SW 1271 (cell line): ENCODE data around the gene MYB.
"Not testable (repeated sequence)": the region's sequence is repeated elsewhere in the genome, so short reads cannot be mapped to it uniquely, and the experiment has no call there.

Experiments
- DNase-seq, 2 experiments: peaks; one replicate each; lab custom pipeline; 2025; lab: John Stamatoyannopoulos, UW

Gene MYB

GRCh38 chr6:135221505-135221904 lies 40.4 kb downstream of the MYB start:
- no peak for DNase-seq

- DNase-seq, result no peak
These were observed 41.5 kb downstream of the MYB start for GRCh38 chr6:135222623-135223022.

DNA sequence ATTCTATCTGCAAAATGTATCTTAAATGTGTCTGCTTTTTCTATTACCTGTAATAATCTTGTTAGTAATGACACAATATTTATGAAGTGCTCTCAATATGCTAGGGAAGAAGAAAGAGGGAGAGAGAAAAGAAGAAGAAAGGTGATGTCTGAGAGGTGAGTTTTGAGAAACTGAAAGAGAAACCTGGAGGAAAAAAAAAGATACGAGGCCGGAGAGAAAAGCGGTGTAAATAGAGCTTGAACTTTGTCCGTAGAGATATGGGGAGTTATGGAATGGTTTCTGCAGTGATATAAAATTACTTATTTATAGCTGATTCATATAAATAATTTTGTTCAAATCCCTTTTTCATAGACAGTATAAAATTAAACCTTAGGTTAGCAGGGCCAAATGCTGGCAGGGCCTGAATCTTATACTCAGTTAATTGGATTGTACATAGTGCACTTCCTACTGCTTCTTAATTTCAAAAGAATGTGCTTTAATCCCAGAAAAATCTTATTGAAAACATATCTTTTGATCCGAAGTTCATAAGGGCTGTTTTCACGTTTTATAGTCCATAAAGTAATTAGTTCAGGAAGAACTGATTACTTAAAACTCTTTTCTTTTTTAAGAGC lies 43.0 kb downstream of the MYB start:
- DNase-seq, result no peak

DNA sequence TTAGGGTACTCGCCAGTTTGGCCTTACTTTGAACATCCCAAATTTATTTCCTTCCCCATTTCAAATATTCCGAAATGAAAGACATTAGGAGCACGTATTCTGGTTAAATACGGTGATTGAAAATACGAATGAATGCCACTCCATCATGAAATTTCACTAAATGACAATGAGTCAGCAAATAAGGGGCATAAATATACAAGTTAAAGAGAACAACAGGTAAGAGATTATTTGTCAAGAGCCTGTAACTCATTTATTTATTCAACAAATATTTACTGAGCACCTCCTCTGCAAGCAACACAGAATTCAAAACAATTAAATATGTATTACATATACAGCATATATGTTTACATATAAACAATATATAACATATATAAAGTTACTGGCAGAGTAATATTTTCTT lies 44.8 kb downstream of the MYB start:
- DNase-seq, result no peak

DNA sequence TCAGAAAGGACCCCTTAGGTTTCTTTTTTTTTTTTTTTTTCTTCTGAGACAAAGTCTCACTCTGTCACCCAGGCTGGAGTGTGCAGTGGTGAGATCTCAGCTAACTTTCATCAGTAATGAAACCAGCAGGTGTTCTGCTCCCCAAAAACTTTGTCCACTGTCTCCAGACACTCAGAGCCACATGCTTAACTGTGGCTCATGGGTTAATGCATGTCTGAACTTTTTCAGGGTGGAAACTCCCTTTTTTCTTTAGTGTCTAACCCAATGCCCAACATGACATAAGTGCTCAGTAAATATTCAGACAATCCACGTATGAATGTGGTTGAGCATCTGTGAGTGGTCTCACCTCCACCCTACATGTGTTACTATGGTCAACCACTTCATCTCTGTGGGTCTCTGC lies 45.4 kb downstream of the MYB start:
- DNase-seq, result no peak

DNA sequence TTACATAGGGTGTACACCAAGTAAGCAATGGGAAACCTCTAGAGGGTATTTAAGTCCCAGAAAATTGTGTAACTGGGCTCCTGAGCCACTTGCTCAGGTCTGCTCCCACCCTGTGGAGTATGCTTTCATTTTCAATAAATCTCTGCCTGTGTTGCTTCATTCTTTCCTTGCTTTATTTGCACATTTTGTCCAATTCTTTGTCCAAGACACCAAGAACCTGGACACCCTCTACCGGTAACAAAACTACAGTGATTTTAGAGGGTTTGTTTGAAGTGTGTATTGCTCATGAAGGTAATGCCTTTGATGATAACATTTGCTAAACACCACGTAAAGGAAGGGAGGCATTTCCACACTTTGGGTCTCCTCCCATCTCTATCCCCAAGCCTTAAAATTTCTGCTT lies 46.2 kb downstream of the MYB start:
- DNase-seq, result no peak

DNA sequence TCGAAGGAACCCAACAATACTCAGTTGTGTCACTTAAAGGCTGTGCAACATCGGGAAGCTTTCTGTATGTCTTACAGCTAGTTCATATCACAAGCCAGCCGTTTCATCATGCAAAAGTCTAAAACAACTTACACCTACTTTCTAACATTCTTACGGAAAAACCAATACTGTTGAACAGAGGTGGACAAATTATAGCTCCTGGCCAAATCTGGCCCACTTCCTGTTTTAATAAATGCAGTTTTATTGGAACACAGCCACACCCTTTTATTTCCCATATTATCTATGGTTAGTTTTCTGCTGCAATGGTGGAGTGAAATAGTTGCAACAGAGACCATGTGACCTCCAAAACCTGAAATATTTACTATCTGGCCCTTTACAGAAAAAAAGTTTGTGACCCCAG lies 46.6 kb downstream of the MYB start:
- DNase-seq, result no peak

DNA sequence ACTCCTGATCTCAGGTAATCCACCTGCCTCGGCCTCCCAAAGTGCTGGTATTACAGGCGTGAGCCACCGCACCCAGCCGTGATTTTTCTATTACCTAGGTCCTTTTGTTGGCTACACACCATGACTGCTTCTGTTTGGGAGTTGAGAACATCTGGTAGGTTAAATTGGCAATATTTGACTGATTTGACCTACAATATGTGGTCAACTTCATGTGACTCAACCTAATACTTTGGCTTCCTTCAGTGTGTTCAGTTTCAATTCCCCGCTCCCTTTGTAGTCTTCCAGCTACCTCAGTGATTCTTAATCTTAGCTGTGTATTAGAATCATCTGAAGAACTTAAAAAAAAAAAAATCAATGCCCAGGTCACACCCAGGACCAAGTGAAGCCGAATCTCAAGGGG lies 47.4 kb downstream of the MYB start:
- no peak for DNase-seq

DNA sequence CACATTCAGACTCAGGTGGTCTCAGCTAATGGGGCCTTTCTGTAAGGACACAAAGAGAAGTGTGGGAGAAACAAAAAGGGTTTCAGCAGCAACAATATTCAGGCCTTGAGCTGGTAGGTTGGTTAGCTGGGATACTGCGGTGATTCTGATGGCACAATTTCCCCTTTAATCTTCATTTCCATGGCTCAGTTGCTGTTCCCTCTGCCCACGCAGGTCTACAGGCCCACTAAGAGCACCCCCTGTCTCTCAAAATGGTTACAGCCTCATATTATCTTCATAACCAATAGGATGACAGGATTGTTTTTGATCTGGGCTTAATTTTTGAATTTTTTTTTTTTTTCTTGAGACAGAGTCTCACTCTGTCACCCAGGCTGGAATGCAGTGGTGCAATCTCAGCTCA lies 48.9 kb downstream of the MYB start:
- no peak for DNase-seq

DNA sequence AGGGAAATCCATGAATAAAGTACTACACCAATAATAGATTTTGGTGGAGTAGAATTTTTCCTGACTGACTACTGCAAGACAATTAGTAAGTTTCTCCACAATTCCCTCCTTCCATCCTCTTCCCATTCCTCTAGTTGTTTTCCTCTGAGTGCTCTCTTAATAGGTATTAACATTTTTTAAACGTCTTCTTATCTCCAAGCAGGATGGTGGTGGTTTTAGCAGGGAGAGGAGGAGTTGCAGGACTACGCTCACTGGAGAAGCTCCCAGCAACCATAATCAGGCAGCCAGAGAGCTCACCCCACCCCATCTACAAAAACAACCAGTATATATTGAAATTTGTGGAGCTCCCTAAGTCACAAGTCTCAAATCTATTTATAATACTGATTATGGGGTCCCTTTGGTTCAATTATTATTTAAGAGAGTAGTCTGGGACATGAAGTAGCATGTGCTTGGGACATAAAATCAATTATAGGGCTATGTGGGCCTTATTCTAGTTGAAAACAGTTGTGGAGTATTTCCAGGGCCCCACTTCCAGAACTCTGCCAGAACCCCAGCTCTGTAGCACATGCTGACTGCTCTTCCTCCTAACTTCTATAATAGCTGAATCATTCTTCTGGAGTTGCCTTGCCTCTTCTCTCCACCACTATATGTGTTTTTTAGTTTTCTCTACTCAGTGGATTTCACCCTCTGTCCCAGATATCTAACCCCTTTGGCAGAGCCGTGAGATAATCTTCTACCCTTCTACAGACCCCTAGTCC lies 49.8 kb downstream of the MYB start:
- no peak for DNase-seq

DNA sequence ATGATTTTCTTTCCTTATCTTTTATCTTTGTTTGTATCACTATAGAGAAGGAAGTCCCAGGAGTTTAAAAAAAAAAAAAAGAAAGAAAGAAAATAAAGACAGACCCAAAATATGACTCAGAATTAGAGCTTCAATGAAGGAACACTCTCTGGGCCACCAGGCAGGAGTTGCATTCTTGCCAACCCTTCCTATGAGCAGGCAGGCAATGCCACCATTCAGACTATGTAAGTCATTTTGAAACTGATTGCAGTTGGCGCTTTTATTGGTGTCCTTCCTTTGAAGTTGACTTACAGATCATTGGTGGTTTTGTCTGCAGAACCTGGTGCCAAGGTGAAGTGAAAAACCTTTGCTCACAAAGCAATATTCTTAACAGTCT lies 50.3 kb downstream of the MYB start:
- no peak for DNase-seq

DNA sequence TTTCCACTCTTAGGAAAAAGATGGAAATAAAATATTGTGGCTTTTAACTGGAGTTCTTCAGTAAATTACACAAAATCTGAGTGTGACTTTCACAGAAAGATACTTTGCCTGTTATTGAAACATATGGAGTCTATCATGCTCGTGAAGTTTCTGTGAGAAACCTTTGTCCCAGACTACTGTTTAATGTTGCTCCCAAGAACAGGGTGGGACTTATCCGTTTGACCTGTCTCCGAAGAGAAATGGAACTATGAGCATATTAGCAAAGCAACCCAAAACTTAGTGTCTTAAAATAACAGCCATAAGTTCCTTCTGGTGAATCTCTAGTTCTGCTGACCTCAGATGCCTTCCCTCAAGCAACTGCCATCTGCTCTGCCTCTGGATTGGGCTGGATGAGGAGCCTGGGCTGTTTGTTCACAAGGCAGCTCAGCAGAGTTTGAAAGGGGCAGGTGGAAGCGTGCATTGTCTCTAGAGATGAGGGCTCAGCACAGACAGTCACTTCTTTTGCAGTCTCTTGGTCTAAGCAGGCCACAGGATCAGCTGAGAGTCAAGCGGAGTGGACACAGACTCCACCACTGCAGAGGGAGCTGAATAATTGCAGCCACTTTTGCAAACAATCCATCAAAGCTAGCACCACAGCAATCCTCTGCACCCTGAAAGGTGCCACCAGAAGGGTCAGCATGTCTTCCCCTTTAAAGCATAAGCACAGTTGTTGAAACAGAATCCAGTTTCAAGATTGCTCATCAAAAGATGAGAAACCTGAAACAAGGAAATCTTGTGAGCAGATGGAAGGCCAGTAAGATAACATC lies 52.8 kb downstream of the MYB start:
- DNase-seq, result no peak

- no peak for DNase-seq
These were observed 53.3 kb downstream of the MYB start for GRCh38 chr6:135234492-135234780.

DNA sequence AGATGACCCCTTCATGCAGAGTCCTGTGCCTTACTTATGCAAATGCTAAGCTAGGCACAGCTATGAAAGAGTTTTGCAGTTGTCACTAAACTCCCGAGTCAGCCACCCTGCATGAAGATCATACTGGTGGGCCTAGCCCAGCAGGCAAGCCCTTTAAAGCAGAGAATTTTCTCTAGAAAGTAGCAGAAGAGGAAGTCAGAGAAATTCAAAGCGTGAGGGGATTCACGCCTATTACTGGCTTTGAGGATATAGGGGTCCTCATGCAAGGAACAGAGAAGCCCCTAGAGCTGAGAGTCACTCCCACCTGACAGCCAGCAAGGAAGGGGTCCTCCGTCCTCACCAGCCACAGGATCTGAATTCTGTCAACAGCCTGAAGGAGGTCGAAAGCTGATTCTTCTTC lies 54.6 kb downstream of the MYB start:
- DNase-seq, result no peak

- no peak for DNase-seq
These were observed 55.2 kb downstream of the MYB start for GRCh38 chr6:135236319-135236718.

GRCh38 chr6:135236732-135237131 lies 55.6 kb downstream of the MYB start:
- no peak for DNase-seq

DNA sequence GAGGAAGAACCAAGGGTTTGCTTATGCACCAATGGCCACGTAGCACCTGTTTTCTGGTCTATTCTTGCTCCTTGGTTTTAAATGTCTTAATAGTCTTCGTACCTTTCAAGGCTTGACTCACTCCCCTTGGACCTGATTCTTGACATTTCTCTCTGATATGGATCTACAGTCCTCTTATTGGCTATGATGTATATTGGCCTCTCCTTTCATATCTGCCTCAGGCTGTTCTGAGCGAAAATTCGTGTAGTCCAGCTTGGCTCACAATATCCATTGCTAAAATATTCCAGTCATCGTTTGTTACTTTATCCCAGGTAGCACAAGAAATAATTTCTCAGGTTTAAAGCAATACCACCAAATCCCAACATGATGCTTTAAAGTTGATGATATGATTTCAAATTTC lies 59.6 kb downstream of the MYB start:
- no peak for DNase-seq

DNA sequence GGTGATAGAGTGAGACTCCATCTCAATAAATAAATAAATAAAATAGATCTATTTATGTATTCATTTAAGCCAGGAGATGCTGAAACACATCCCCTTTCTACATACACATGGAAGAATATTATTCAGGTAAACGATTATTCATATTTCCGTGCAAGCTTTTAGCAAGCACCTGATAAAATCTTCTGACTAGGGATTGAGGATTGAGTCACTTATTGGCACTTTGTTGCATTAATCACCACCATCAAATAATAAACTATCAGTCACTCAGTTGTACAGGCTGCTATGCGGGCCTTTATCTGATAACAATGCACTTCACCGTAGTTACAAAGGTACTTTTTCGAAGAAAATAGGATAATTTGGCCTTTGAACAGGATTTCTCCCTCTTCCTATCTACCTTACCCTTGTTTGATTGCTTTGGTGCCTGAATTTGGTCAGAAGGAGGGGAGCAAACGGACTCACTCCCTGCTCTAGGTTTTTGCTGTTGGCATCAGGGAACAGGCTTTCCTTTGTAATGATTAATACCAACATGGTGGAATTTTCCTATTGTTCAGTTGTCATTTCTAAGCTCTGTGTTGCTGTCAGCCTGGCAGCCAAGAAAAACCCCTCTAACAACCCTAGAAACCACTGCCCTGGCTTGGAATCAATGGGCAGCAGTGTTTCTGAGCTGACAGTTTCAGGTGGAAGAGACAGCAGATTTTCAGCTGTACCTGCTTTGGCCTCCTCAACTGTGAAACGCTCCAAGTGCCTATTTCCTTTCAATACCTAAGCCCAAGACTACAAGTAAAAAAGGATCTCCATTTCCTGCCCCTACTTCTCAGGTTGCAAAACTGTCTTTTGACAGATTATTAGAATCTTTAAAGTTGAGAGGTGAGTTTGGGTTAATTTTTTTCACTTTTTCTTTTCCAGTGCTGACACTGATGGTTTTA lies 63.0 kb downstream of the MYB start:
- DNase-seq, result no peak

DNA sequence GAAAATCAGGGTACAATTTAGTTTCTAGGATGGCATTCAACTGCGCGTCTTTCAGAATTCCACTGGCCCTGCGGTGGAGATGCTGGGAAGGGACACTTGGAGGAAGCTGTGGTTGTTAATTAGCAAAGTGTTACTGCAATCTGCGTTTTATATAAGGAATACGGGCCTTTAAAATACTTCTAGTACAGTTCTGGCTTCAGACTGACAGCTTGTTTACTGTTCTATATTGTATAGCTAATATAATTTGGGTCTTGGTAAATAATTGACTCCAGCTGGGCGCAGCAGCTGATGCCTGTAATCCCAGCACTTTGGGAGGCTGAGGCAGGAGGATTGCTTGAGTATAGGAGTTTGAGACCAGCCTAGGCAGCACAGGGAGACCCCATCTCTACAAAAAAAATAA lies 63.7 kb downstream of the MYB start:
- DNase-seq, result no peak

GRCh38 chr6:135246412-135247012 lies 65.4 kb downstream of the MYB start:
- not testable (repeated sequence) for DNase-seq

DNA sequence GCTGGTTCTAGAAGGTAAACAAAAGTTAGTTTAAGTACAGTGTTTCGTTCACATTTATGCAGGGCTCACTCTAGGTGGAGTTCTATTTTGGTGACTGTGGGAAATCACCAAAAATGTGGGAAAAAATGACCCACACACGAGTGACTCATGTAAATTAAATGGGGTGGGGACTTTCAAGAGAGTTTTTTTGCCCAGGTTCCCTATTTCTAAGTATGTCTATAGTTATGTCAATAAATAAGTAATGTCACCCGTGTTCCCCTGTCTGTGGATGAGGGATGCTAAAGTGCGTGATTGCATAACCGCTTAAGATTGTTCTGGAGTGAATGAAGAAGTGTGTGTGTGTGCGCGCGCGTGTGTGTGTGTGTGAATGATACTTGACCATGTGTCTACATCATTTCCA lies 69.1 kb downstream of the MYB start:
- DNase-seq, result no peak
